GM18909 (cell line): ENCODE results near the gene STK32A.

Experiments used
- ATAC-seq: cut with Tn5 transposase; IDR thresholded peaks from one replicate; pipeline ENCODE4 v1.9.1; 2021; ENCODE audit warnings: mild to moderate bottlenecking; ENCODE audit not compliant: unreplicated experiment, poor library complexity

The STK32A gene

GRCh38 chr5:147384346-147385193, 149.7 kb downstream of the STK32A start:
- ATAC-seq = no peak

- ATAC-seq = no peak
These were observed 152.3 kb downstream of the STK32A start for GRCh38 chr5:147387109-147387508.

- ATAC-seq = no peak
These were observed 153.6 kb downstream of the STK32A start for GRCh38 chr5:147388184-147389108.

GRCh38 chr5:147390654-147391225, 155.9 kb downstream of the STK32A start:
- no peak for ATAC-seq

- peak; percentile 96 for ATAC-seq
These were observed 157.0 kb downstream of the STK32A start for GRCh38 chr5:147391781-147392180.

- ATAC-seq = no peak
These were observed 159.2 kb downstream of the STK32A start for GRCh38 chr5:147393874-147394672.

GRCh38 chr5:147396070-147396823, 161.4 kb downstream of the STK32A start:
- no peak for ATAC-seq

- no peak for ATAC-seq
These were observed 162.8 kb downstream of the STK32A start for GRCh38 chr5:147397616-147398015.

- no peak for ATAC-seq
These were observed 164.0 kb downstream of the STK32A start for GRCh38 chr5:147398860-147399259.

- no peak for ATAC-seq
These were observed 165.4 kb downstream of the STK32A start for GRCh38 chr5:147400126-147400809.

- ATAC-seq = no peak
These were observed 166.1 kb downstream of the STK32A start for GRCh38 chr5:147400881-147401280.

GRCh38 chr5:147403651-147404640, 169.1 kb downstream of the STK32A start:
- ATAC-seq = peak; percentile 97

GRCh38 chr5:147404706-147405105, 169.9 kb downstream of the STK32A start:
- ATAC-seq = peak; percentile 34

GRCh38 chr5:147406636-147407035, 171.8 kb downstream of the STK32A start:
- ATAC-seq = no peak

- no peak for ATAC-seq
These were observed 172.4 kb downstream of the STK32A start for GRCh38 chr5:147407094-147407681.

GRCh38 chr5:147408980-147409379, 174.2 kb downstream of the STK32A start:
- no peak for ATAC-seq
